ENCODE results near the gene JHY.
"Not testable (repeated sequence)": the region's sequence is repeated elsewhere in the genome, so short reads cannot be mapped to it uniquely, and the experiment has no call there.

Gene JHY

DNA sequence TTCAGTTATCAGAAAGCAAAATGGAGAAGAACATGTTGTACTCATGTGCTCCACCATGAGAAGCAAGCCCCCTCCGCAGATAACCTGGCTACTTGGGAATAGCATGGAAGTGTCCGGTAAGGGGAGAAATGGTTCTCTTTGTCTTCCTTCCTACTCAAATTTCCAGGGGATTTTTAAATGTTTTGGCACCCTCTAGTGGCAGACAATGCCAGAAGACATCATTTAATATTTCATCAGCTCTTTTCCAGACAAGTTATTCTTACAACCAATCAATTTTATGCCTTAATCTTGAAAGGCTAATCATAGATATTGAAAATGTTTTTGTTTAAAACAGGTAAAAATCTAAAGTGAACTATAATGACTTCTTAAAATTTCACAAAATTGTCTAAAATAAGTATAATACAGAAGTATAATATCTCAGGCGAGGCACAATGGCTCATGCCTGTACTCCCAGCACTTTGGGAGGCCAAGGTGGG, 28.6 kb upstream of the JHY start:
- peak; percentile 54 to 71 for DNase-seq
- TF ChIP-seq POLR2A (IDR thresholded peaks at IDR 0.05; ENCODE audit: low read length) (no peak), GATA1 (IDR thresholded peaks at IDR 0.05; ENCODE audit: low read depth, low read length) (no peak)

DNA sequence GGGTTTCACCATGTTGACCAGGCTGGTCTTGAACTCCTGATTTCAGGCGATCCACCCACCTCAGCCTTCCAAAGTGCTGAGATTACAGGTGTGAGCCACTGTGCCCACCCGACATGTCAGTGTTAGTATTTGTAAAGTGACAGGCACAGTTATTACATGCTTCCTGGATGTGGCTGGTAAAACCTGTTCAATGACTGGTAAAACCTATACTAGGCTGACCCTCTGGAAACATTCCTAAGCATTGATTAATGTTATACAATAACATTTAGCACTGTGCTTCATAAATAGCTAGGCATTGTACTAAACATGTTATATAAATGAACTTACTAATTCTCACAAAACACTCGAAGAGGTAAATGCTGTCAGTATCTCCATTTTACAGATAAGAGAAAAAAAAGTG, 20.9 kb upstream of the JHY start:
- TF ChIP-seq POLR2A (IDR thresholded peaks at IDR 0.05; ENCODE audit: low read length) (no peak), GATA1 (IDR thresholded peaks at IDR 0.05; ENCODE audit: low read depth, low read length) (no peak)
- no peak for DNase-seq

DNA sequence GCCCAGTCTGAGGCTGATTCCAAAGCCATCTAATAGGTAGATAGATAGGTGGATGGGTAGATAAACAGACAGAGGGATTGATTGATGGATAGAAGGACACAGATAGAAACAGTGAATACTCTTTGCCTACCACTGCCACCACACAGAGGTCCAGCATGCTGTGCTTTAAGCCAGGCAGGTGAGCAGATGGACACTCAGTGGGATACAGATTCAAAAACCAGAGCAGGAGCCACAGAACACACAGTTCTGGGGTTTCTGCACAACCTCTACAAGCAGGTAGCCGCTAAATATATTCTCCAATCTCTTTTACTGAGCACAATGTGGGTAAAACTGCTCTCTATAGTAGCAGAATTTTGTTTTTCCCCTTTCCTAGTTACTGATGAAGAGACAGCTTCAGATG, 20.5 kb upstream of the JHY start:
- TF ChIP-seq POLR2A (IDR thresholded peaks at IDR 0.05; ENCODE audit: low read length) (no peak), GATA1 (IDR thresholded peaks at IDR 0.05; ENCODE audit: low read depth, low read length) (no peak)
- DNase-seq = no peak

DNA sequence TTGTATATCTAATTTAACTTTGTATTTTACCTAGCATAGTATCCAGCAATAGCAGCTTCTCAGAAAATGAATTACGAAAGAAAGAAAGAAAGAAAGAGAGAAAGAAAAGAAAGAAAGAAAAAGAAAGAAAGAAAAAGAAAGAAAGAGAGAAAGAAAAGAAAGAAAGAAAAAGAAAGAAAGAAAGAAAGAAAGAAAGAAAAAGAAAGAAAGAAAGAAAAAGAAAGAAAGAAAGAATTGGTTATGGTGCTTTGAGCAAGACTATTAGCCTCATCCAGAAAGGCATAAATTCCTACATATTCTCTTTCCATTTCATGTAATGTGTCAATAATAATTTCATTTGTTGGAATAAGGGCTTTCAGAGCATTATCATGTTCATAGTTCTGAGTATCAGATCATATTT, 19.4 kb upstream of the JHY start:
- DNase-seq = not testable (repeated sequence)

DNA sequence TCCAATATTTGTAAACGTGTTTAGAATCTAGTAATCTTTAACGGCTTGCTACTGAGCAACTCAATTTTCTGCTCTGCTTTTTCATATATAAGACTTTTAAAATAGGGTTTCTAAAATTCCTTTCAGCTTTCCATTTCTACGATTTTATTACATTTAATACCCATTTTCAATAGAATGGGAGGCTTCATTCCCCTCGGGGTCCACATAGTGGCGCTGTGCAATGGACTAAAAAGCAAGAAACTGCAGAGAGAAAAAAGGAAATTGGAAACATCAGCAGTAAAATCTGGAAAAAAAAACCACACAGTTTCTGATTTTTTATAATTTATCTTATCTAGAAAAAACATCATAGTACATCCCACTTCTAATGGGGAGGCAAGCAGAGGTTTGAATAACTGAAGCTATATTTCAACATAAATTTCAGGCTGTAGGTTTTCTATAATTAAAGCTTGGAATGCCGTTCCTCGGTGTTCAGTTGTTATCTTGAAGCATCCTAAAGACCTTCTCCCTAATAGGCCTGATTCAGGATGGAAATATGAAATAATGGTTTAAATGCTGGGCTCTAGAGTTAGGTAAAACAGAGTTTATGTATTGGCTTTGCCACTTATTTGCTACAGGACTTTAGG, 18.7 kb upstream of the JHY start:
- TF ChIP-seq GATA1 (IDR thresholded peaks at IDR 0.05; ENCODE audit: low read depth, low read length) (no peak), POLR2A (IDR thresholded peaks at IDR 0.05; ENCODE audit: low read length) (no peak)
- peak; percentile 18 to 33 for DNase-seq

DNA sequence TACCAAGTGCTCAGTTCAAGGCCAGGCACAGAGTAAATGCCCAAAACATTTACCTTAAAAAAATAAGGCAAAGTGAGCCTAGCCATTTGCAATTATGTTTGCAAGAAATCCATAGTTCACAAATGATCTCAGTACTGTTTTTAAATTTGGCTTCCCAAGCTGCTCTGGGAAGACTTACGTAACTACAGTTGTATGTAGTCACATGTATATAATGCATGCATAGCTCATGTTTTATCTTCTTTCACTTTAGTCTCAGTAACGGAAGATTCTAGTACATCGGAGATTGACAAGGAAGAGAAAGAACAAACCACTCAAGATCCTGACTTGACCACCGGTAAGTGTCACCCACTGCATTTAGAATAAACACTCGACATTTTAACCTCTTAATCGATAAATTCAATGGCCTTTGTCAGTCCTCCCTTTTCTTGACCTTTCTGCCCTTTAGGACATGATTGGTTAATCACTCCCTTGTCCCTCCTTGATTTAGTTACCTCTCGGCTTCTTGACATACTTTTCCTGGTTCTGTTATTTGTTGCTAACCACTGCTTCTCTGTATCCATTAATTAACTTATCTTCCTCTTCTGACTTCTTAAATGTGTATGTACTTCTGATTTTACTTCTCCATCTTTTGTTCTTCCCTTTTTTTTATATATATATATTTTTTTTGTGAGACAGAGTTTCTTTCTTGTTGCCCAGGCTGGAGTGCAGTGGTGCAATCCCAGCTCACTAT, 18.0 kb upstream of the JHY start:
- DNase-seq = no peak
- TF ChIP-seq GATA1 (IDR thresholded peaks at IDR 0.05; ENCODE audit: low read depth, low read length) = no peak
- TF ChIP-seq POLR2A (IDR thresholded peaks at IDR 0.05; ENCODE audit: low read length) = no peak

DNA sequence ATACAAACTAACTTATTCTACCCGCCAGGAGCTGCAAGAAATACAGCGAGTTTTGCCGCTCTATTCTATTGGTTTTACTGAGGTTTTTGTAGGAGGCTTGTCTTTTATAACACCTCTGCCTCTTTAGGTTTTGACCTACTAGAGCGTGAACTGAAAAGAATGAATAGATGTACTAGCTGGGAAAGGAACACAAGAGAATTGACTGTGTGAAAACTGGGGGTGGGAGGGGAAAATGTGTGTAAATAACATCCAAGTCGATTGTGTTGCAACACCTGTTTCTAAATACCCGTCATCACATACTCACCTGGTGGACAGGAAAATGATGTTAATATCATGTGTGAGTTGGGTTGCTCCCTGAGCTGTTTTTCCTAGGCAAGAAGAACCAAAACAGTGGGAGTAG, 12.9 kb upstream of the JHY start:
- TF ChIP-seq POLR2A (IDR thresholded peaks at IDR 0.05; ENCODE audit: low read length) (no peak), GATA1 (IDR thresholded peaks at IDR 0.05; ENCODE audit: low read depth, low read length) (no peak)
- no peak for DNase-seq

DNA sequence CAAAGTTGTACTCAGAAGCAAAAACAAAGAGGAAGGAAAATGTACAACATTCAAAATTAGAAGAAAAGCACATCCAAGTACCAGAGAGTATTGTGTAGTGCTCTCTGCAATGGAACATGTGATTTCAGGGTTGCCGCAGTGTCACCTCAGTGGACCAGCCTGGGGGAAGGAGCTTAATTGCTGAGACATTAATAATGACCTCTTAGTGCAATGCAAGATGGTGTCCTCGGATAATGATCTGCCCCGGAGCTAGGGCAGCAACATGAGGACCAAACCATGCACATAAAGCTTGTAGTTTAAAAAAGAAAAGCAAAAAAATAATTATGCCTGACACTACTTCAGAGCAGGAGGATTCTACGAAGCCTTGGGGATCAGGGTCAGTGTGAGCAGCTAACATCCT, 11.3 kb upstream of the JHY start:
- TF ChIP-seq POLR2A (IDR thresholded peaks at IDR 0.05; ENCODE audit: low read length) (no peak), GATA1 (IDR thresholded peaks at IDR 0.05; ENCODE audit: low read depth, low read length) (no peak)
- DNase-seq = no peak

DNA sequence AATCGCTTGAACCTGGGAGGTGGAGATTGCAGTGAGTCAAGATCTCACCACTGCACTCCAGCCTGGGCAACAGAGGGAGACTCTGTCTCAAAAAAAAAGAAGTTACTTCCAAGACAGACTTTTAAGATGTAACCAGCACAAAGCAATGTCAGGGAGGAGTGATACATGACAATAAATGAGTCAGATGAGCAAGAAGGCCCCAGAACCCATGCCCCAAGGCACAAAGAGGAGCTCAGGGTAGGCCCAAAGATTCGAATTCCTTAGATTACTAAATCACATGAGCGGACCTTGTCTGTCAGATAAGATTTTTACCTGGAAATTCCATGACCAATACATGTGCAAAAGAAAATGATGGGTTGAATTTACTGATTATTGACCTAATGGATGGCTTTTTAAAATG, 10.5 kb upstream of the JHY start:
- DNase-seq = no peak
- TF ChIP-seq POLR2A (IDR thresholded peaks at IDR 0.05; ENCODE audit: low read length) (no peak), GATA1 (IDR thresholded peaks at IDR 0.05; ENCODE audit: low read depth, low read length) (no peak)

DNA sequence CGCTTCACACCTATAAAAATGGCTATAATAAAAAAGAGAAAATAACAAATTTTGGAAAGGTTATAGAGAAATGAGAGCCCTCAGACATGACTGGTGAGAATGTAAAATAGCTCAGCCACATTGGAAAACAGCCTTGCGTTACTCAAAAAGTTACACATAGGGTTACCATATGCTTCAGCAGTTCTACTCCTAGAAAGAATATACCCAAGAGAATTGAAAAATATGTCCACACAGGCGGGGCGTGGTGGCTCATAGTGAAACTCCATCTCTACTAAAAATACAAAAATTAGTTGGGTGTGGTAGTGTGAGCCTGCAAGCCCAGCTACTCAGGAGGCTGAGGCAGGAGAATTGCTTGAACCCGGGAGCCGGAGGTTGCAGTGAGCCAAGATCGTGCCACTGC, 7.6 kb upstream of the JHY start:
- TF ChIP-seq GATA1 (IDR thresholded peaks at IDR 0.05; ENCODE audit: low read depth, low read length) = no peak
- no peak for TF ChIP-seq POLR2A (IDR thresholded peaks at IDR 0.05; ENCODE audit: low read length)
- no peak for DNase-seq

DNA sequence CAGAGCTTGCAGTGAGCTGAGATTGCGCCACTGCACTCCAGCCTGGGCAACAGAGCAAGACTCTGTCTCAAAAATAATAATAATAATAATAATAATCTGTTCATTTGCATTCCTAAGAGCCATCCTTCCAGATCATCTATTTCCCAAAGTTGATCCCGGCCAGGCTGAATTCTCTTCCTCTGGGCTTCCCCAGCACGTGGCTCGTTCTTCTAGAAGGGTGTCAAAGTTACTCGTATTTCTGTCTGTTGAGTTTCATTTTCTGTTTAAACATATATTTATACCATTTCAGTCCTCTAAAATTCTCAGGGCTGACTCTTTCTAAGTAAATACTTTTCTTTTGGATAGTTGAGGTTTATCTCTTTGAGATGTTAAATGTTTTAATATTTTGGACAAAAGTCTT, 4.8 kb upstream of the JHY start:
- TF ChIP-seq GATA1 (IDR thresholded peaks at IDR 0.05; ENCODE audit: low read depth, low read length) (no peak), POLR2A (IDR thresholded peaks at IDR 0.05; ENCODE audit: low read length) (no peak)
- DNase-seq = no peak

DNA sequence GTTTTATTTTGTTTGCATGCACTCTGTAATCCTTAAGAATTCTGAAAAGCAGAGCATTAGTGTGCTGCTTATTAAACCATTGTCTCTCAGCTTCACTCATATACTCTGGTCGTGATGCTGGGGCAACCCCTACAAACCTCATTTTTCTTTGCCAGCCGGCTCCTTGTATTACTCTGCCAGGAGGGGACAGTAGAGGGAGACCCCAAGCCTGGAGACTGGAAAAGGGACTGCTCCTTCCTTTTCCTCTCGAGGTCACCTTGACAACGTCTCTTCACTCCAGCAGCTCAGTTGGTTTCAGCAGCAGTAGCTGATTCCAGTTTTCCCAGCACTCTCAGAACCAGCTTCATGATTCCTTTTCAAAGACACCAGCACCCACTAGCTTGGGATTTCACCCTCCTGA, 2.8 kb upstream of the JHY start:
- no peak for DNase-seq
- no peak for TF ChIP-seq GATA1 (IDR thresholded peaks at IDR 0.05; ENCODE audit: low read depth, low read length)
- no peak for TF ChIP-seq POLR2A (IDR thresholded peaks at IDR 0.05; ENCODE audit: low read length)

DNA sequence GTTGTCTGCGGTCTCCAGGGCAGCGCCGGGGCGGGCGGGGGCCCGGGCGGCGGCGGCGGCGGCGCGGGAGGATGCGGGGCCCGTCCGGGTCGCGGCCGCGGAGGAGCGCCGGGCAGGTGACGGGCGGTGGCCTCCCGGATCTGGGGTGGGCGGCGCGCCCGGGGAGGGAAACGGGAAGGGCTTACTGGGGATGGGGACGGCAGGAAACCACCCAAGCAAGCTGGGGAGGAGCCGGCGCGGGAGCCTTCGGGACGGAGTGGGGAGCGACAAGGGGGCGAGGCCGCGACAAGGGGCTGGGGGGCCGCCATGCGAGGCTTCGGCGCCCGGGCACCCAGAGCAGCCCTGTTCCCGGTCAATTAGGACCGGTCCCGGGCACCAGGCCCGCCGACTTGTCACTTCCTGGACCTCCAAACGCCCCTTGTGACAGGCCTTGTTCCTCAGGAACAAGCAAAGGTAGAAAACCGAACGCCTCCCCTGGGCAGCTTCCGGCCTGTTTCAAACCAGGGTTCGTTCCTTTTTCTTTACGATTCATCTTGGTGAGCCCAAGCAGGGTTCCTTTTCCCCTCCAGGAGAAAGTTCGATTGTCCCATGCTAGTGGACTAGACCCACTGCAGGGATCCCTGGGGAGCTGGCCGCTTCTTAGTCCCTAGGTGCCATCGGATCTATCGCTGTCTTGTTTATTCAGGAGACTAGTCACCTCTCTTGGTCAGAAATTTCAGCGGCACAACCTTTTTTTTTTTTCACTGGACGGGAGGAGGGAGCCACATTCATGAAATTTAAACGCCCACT, 492 bp downstream of the JHY start:
- no peak for TF ChIP-seq GATA1 (IDR thresholded peaks at IDR 0.05; ENCODE audit: low read depth, low read length)
- no peak for TF ChIP-seq POLR2A (IDR thresholded peaks at IDR 0.05; ENCODE audit: low read length)
- peak in 1 of 2 experiments; percentile 15 for DNase-seq

DNA sequence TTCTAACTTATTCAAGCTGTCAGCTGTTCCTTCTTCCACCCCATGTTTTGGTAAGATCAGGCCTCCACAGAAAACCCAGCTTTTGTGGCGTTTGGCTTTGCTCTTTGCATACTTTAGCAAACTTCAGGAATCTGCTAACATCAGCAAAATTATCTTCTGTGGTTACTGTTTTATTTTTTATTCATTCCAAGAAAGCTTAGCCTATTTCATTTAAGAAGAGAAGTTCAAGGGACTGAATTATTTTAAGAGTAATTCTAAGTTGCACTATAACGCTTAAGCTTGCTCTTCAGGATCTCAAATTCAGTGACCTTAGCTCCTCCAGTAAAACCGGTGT, 1.1 kb downstream of the JHY start:
- no peak for TF ChIP-seq GATA1 (IDR thresholded peaks at IDR 0.05; ENCODE audit: low read depth, low read length)
- no peak for TF ChIP-seq POLR2A (IDR thresholded peaks at IDR 0.05; ENCODE audit: low read length)
- DNase-seq = no peak

DNA sequence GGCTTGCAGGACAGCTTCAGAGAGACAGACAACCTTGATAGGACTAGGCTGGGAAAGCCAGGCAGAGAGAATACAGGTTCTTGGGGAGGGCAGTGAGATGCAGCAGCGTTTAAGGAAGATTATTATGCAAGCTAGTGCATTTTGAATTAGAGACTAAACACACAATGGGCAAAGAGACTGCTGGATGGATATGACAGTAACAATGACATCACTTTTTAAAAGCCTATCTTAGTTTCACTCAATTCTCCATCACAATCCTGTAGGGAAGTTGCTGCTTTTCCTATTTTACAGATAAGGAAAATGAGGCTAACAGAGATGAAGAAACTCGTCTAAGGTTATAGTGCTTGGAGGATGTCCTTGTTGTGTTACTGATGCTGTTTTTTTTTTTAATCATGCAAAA, 5.6 kb downstream of the JHY start:
- no peak for DNase-seq
- TF ChIP-seq GATA1 (IDR thresholded peaks at IDR 0.05; ENCODE audit: low read depth, low read length) (no peak), POLR2A (IDR thresholded peaks at IDR 0.05; ENCODE audit: low read length) (no peak)

Measured in erythroblast (primary cell).